Thyroid gland (tissue), 4 donors: ENCODE measurements around the gene AGPAT4. TPM values are rescaled to one million over a fixed set of nuclear protein-coding genes. Genes with fewer than 3 reads are reported as not detected.

Experiments
- DNase-seq, 2 donors: peaks; one replicate each; pipeline ENCODE4 v3.0.0-alpha.2; 2019
- H3K27ac ChIP-seq, 3 donors: fragments of 200-600 bp; sonication (generic); 1 replicate in 2 of 3; 2 replicates in 1 of 3; pipeline ENCODE4 v1.5.1; 2016 to 2019; ENCODE audit warnings: mild to moderate bottlenecking in 1 of 3, moderate library complexity in 1 of 3
- H3K27me3 ChIP-seq: fragments of 200-600 bp; sonication (generic); one replicate; pipeline ENCODE4 v1.5.1; 2019
- H3K36me3 ChIP-seq, 2 donors: fragments of 200-600 bp; sonication (generic); one replicate each; pipeline ENCODE4 v1.5.1; 2016 to 2019
- H3K4me1 ChIP-seq, 2 donors: fragments of 200-600 bp; sonication (generic); one replicate each; pipeline ENCODE4 v1.5.1; 2017 to 2019
- H3K4me3 ChIP-seq, 3 donors: fragments of 200-600 bp; sonication (generic); replicated peaks in 1 of 3; 1 replicate in 2 of 3; 2 replicates in 1 of 3; pipeline ENCODE4 v1.5.1; 2016; ENCODE audit warnings: mild to moderate bottlenecking in 1 of 3
- H3K9me3 ChIP-seq: fragments of 200-600 bp; sonication (generic); one replicate; pipeline ENCODE4 v1.5.1; 2017
- POLR2A ChIP-seq, 2 donors: fragments of 450-650 bp; IDR thresholded peaks; one replicate each; pipeline ENCODE4 v1.6.1; 2017; ENCODE audit warnings: antibody characterized with exemption in 2 of 2, mild to moderate bottlenecking in 2 of 2, moderate library complexity in 1 of 2
- WGBS, 2 donors: methylation state at CpG; one replicate each; pipeline ENCODE4 v1.1.5; 2017; 5-methylcytosine and 5-hydroxymethylcytosine counted together
- intact Hi-C: fragments of 100-400 bp; cut with DNase I; formaldehyde crosslinking; loops from one replicate; pipeline ENCODE4 v1.15.1; 2023
- total RNA-seq, 4 donors: library from RNA; depleted of rRNA; stranded (reverse); fragments of >200 nt; gene quantifications; one replicate each; pipeline ENCODE4 v1.2.3, GENCODE V29; 2016
- TF ChIP-seq, protein P1 (sequence below), 6 experiments: fragments of 200-600 bp in 3 of 6; fragments of 450-650 bp in 3 of 6; sonication (generic) in 3 of 6; IDR thresholded peaks; one replicate each; pipeline ENCODE4 v1.5.1; 2016 to 2019; ENCODE audit warnings: antibody characterized with exemption in 6 of 6, mild to moderate bottlenecking in 2 of 6, inconsistent platforms in 1 of 6, moderate library complexity in 1 of 6

The AGPAT4 gene
- total RNA-seq, 4 donors from 2014 or later, result 6.1 to 12.8 (median 6.9) TPM

- TF ChIP-seq, protein P1, sequence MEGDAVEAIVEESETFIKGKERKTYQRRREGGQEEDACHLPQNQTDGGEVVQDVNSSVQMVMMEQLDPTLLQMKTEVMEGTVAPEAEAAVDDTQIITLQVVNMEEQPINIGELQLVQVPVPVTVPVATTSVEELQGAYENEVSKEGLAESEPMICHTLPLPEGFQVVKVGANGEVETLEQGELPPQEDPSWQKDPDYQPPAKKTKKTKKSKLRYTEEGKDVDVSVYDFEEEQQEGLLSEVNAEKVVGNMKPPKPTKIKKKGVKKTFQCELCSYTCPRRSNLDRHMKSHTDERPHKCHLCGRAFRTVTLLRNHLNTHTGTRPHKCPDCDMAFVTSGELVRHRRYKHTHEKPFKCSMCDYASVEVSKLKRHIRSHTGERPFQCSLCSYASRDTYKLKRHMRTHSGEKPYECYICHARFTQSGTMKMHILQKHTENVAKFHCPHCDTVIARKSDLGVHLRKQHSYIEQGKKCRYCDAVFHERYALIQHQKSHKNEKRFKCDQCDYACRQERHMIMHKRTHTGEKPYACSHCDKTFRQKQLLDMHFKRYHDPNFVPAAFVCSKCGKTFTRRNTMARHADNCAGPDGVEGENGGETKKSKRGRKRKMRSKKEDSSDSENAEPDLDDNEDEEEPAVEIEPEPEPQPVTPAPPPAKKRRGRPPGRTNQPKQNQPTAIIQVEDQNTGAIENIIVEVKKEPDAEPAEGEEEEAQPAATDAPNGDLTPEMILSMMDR (IDR thresholded peaks at IDR 0.05), result no peak
- no peak for TF ChIP-seq POLR2A (IDR thresholded peaks at IDR 0.05)
- H3K4me1 ChIP-seq, result no peaks in the 10 kb centered on the region
- H3K4me3 ChIP-seq, result no peak overlapping the region
- WGBS, 2 donors, result 89 to 90% methylated on average over 8 of the region's 8 CpGs
- H3K27me3 ChIP-seq, result no peaks in the 10 kb centered on the region
- no peak overlapping the region for H3K27ac ChIP-seq
- intact Hi-C loops, result no loop called here
- DNase-seq, result no peak
- H3K36me3 ChIP-seq, result no peaks in the 10 kb centered on the region
- no peaks in the 10 kb centered on the region for H3K9me3 ChIP-seq
These were observed 12.5 kb downstream of the AGPAT4 start for GRCh38 chr6:161261325-161261724.

- no peaks in the 10 kb centered on the region for H3K27me3 ChIP-seq
- H3K4me1 ChIP-seq, result no peaks in the 10 kb centered on the region
- H3K9me3 ChIP-seq, result no peaks in the 10 kb centered on the region
- H3K36me3 ChIP-seq, result no peaks in the 10 kb centered on the region
- WGBS, 2 donors, result 96% methylated on average over 8 of the region's 8 CpGs
- no peak for DNase-seq
- no peak for TF ChIP-seq POLR2A (IDR thresholded peaks at IDR 0.05)
- TF ChIP-seq, protein P1 (IDR thresholded peaks at IDR 0.05), result no peak
- intact Hi-C loops, result no loop called here
- no peak overlapping the region for H3K27ac ChIP-seq
- no peak overlapping the region for H3K4me3 ChIP-seq
These were observed 14.6 kb downstream of the AGPAT4 start for GRCh38 chr6:161259302-161259701.

DNA sequence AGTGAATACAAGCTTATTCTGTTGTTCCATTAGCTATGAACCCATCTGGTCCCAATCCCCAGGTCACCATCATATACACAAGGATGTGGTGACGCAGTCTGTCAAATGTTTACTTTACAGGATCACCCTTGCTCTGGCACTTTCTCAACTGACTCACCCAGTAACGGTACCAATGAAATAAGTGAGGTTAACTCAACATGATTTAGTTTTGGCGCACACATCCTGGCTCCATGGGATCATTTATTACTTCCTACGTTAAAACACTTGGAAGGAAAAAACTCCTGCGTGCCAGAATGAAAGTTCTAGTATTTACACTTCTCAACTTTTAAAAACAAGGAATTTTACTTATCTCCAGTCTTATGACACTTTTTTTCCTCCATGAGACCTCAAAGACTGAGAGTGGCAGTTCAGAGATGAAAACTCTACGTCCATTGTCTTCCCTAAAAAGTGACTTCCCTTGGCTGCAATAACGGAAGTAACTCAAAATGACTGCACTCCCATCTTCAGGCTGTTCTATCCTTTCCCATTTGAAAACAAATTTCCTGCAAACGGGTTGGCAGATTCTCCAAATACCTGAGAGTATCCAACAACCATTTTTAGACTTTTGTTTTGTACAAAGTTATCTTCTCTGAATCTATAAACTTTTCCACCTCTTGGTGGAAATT lies 15.9 kb downstream of the AGPAT4 start:
- intact Hi-C loops, result no loop called here
- no peak overlapping the region for H3K27ac ChIP-seq
- no peaks in the 10 kb centered on the region for H3K9me3 ChIP-seq

GRCh38 chr6:161256407-161256806 lies 17.5 kb downstream of the AGPAT4 start:
- H3K27ac ChIP-seq, result no peak overlapping the region
- H3K36me3 ChIP-seq, result no peaks in the 10 kb centered on the region
- no peak for DNase-seq
- H3K27me3 ChIP-seq, result no peaks in the 10 kb centered on the region
- intact Hi-C loops, result no loop called here
- TF ChIP-seq POLR2A (IDR thresholded peaks at IDR 0.05), result no peak
- TF ChIP-seq, protein P1 (IDR thresholded peaks at IDR 0.05), result no peak
- H3K4me3 ChIP-seq, result no peak overlapping the region
- no peaks in the 10 kb centered on the region for H3K4me1 ChIP-seq
- 85 to 95% methylated on average over 13 of the region's 13 CpGs for WGBS, 2 donors
- H3K9me3 ChIP-seq, result no peaks in the 10 kb centered on the region

More for the DNA sequence above, 15.9 kb downstream of the AGPAT4 start:
- H3K4me3 ChIP-seq, result no peak overlapping the region
- H3K36me3 ChIP-seq, result no peaks in the 10 kb centered on the region
- WGBS, 2 donors, result 59 to 71% methylated on average over 8 of the region's 8 CpGs
- H3K27me3 ChIP-seq, result no peaks in the 10 kb centered on the region
- no peaks in the 10 kb centered on the region for H3K4me1 ChIP-seq
- no peak for TF ChIP-seq POLR2A (IDR thresholded peaks at IDR 0.05)
- TF ChIP-seq, protein P1 (IDR thresholded peaks at IDR 0.05), result no peak
- DNase-seq, result no peak

GRCh38 chr6:161255518-161255917 lies 18.3 kb downstream of the AGPAT4 start:
- H3K4me1 ChIP-seq, result no peaks in the 10 kb centered on the region
- H3K36me3 ChIP-seq, result no peaks in the 10 kb centered on the region
- H3K9me3 ChIP-seq, result no peaks in the 10 kb centered on the region
- no peak overlapping the region for H3K4me3 ChIP-seq
- intact Hi-C loops, result no loop called here
- no peak for DNase-seq
- H3K27ac ChIP-seq, result no peak overlapping the region
- H3K27me3 ChIP-seq, result no peaks in the 10 kb centered on the region
- no peak for TF ChIP-seq POLR2A (IDR thresholded peaks at IDR 0.05)
- TF ChIP-seq, protein P1 (IDR thresholded peaks at IDR 0.05), result no peak
- 98% methylated on average over 6 of the region's 6 CpGs for WGBS, 2 donors
